ENCODE data around the gene FLOT1.

Gene FLOT1

GRCh38 chr6:30741063-30741779 is 1.3 kb downstream of the FLOT1 start (continued):
- TF ChIP-seq SCRT1 (tag by site-specific recombination; IDR thresholded peaks at IDR 0.05; ENCODE audit: borderline replicate concordance) (no peak), REPIN1 (tag by site-specific recombination; IDR thresholded peaks at IDR 0.05; ENCODE audit: low read depth) (no peak), ZNF202 (tag by site-specific recombination; IDR thresholded peaks at IDR 0.05; ENCODE audit: borderline replicate concordance) (no peak), SALL2 (tag by site-specific recombination; IDR thresholded peaks at IDR 0.05; ENCODE audit: borderline replicate concordance) (no peak), WT1 (tag by site-specific recombination; IDR thresholded peaks at IDR 0.05) (no peak), ZNF394 (tag by site-specific recombination; IDR thresholded peaks at IDR 0.05; ENCODE audit: borderline replicate concordance) (no peak)
- TF ChIP-seq, protein P1, sequence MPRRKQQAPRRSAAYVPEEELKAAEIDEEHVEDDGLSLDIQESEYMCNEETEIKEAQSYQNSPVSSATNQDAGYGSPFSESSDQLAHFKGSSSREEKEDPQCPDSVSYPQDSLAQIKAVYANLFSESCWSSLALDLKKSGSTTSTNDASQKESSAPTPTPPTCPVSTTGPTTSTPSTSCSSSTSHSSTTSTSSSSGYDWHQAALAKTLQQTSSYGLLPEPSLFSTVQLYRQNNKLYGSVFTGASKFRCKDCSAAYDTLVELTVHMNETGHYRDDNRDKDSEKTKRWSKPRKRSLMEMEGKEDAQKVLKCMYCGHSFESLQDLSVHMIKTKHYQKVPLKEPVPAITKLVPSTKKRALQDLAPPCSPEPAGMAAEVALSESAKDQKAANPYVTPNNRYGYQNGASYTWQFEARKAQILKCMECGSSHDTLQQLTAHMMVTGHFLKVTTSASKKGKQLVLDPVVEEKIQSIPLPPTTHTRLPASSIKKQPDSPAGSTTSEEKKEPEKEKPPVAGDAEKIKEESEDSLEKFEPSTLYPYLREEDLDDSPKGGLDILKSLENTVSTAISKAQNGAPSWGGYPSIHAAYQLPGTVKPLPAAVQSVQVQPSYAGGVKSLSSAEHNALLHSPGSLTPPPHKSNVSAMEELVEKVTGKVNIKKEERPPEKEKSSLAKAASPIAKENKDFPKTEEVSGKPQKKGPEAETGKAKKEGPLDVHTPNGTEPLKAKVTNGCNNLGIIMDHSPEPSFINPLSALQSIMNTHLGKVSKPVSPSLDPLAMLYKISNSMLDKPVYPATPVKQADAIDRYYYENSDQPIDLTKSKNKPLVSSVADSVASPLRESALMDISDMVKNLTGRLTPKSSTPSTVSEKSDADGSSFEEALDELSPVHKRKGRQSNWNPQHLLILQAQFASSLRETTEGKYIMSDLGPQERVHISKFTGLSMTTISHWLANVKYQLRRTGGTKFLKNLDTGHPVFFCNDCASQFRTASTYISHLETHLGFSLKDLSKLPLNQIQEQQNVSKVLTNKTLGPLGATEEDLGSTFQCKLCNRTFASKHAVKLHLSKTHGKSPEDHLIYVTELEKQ (tag by site-specific recombination; IDR thresholded peaks at IDR 0.05; ENCODE audit: borderline replicate concordance), result no peak

DNA sequence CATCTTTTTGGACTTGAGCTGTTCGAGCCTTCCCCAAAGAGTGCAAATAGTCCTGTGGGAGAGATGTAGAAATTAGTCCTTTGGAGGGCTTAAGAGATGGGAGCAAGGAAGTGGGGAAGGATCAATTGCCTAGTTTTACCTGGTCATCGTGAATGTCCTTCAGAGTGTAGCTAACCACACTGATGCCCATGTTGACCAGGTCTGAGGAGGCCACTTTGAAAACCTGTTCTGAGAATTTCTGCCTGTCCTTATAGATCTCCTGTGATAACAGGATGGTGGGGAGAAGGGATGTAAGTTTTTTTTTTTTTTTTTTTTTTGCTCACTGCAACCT is 2.0 kb downstream of the FLOT1 start:
- Histone ChIP-seq H3K9me3 (ENCODE audit: control insufficient read depth, insufficient read depth, low read depth, low read length) (no peaks in the 10 kb centered on the region), H3K4me1 (ENCODE audit: control insufficient read depth, insufficient read depth, low read length) (no peaks in the 10 kb centered on the region), H3K27ac (ENCODE audit: extremely low read depth, low read depth, low read length) (no peak overlapping the region), H3K36me3 (ENCODE audit: control insufficient read depth in 2 of 2, insufficient read depth in 1 of 2, low read length in 2 of 2) (peaks cover 33 to 57% of the 10 kb centered on the region in 2 experiments; a peak in 2 of 3 replicates), H3K4me3 (ENCODE audit: low read depth, low read length) (no peak overlapping the region)
- ChIA-PET POLR2A (interaction anchor here (0.6 to 1.9 kb wide), 6 partner anchors 9 to 58 kb away, joined by 3 to 9 read pairs (median 6); no protein-coding TSS in a partner anchor), CTCF (interaction anchor here (0.6 to 2.9 kb wide), 5 partner anchors 10 to 65 kb away, joined by 3 to 22 read pairs (median 7); no protein-coding TSS in a partner anchor)
- TF ChIP-seq ZNF621 (tag by site-specific recombination; IDR thresholded peaks at IDR 0.05) (no peak), ZBTB21 (tag by site-specific recombination; IDR thresholded peaks at IDR 0.05) (no peak), ZFHX2 (tag by site-specific recombination; conservative IDR thresholded peaks at IDR 0.05) (no peak), KLF8 (tag by site-specific recombination; IDR thresholded peaks at IDR 0.05) (no peak), ZNF768 (tag by site-specific recombination; IDR thresholded peaks at IDR 0.05) (no peak), ZFP37 (tag by site-specific recombination; IDR thresholded peaks at IDR 0.05) (no peak), SP2 (tag by site-specific recombination; IDR thresholded peaks at IDR 0.05) (no peak), IKZF3 (tag by site-specific recombination; IDR thresholded peaks at IDR 0.05) (no peak), ZNF23 (tag by site-specific recombination; IDR thresholded peaks at IDR 0.05; ENCODE audit: borderline replicate concordance) (no peak), ZNF530 (tag by site-specific recombination; IDR thresholded peaks at IDR 0.05; ENCODE audit: low read depth) (no peak)
- TF ChIP-seq, protein P2, sequence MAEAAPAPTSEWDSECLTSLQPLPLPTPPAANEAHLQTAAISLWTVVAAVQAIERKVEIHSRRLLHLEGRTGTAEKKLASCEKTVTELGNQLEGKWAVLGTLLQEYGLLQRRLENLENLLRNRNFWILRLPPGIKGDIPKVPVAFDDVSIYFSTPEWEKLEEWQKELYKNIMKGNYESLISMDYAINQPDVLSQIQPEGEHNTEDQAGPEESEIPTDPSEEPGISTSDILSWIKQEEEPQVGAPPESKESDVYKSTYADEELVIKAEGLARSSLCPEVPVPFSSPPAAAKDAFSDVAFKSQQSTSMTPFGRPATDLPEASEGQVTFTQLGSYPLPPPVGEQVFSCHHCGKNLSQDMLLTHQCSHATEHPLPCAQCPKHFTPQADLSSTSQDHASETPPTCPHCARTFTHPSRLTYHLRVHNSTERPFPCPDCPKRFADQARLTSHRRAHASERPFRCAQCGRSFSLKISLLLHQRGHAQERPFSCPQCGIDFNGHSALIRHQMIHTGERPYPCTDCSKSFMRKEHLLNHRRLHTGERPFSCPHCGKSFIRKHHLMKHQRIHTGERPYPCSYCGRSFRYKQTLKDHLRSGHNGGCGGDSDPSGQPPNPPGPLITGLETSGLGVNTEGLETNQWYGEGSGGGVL (tag by site-specific recombination; IDR thresholded peaks at IDR 0.05), result no peak

GRCh38 chr6:30738532-30738931 is 4.0 kb downstream of the FLOT1 start:
- CTCF ChIA-PET, result interaction anchor here (0.6 to 2.9 kb wide), 9 partner anchors 8 to 351 kb away, joined by 4 to 22 read pairs (median 5); no protein-coding TSS in a partner anchor
- Histone ChIP-seq H3K4me1 (ENCODE audit: control insufficient read depth, insufficient read depth, low read length) (no peaks in the 10 kb centered on the region), H3K36me3 (ENCODE audit: control insufficient read depth in 2 of 2, insufficient read depth in 1 of 2, low read length in 2 of 2) (peaks cover 51 to 75% of the 10 kb centered on the region in 2 experiments; a peak in 2 of 3 replicates), H3K9me3 (ENCODE audit: control insufficient read depth, insufficient read depth, low read depth, low read length) (no peaks in the 10 kb centered on the region), H3K27ac (ENCODE audit: extremely low read depth, low read depth, low read length) (no peak overlapping the region), H3K4me3 (ENCODE audit: low read depth, low read length) (no peak overlapping the region)
- POLR2A ChIA-PET, result interaction anchor here (0.7 to 1.6 kb wide), 3 partner anchors 10 to 43 kb away, joined by 3 to 5 read pairs (median 4); no protein-coding TSS in a partner anchor
- no peak for TF ChIP-seq ZNF548 (tag by site-specific recombination; IDR thresholded peaks at IDR 0.05)
- TF ChIP-seq ZNF248 (tag by site-specific recombination; IDR thresholded peaks at IDR 0.05), result no peak
- no peak for TF ChIP-seq ZNF221 (tag by site-specific recombination; IDR thresholded peaks at IDR 0.05; ENCODE audit: borderline replicate concordance)
- TF ChIP-seq KLF10 (tag by site-specific recombination; IDR thresholded peaks at IDR 0.05), result no peak
- no peak for TF ChIP-seq ZNF140 (tag by site-specific recombination; IDR thresholded peaks at IDR 0.05)
- TF ChIP-seq ZNF18 (tag by site-specific recombination; IDR thresholded peaks at IDR 0.05), result no peak
- no peak for TF ChIP-seq SP3 (tag by site-specific recombination; IDR thresholded peaks at IDR 0.05)
- no peak for TF ChIP-seq ZNF146 (tag by site-specific recombination; IDR thresholded peaks at IDR 0.05)
- no peak for TF ChIP-seq ZNF571 (tag by site-specific recombination; IDR thresholded peaks at IDR 0.05)
